CD4-positive, alpha-beta T cell (primary cell): ENCODE measurements around the gene NUDCD3. TPM values are rescaled to one million over a fixed set of nuclear protein-coding genes. Genes with fewer than 3 reads are reported as not detected.

Experiments used
- ATAC-seq: fragments of 200-7000 bp; cut with Tn5 transposase; one replicate; pipeline ENCODE4 v1.10.0; 2022; ENCODE audit warnings: mild to moderate bottlenecking; ENCODE audit not compliant: poor library complexity
- CTCF ChIA-PET: fragments of 350-600 bp; sonication (Branson Sonifier 250); formaldehyde crosslinking; loops from one replicate; lab custom pipeline; 2021; ENCODE audit warnings: antibody characterized with exemption, inconsistent platforms; lab: Charles Lee
- POLR2A ChIA-PET: fragments of 350-600 bp; sonication (Branson Sonifier 250); formaldehyde crosslinking; loops from one replicate; lab custom pipeline; 2021; ENCODE audit warnings: antibody characterized with exemption, inconsistent platforms; lab: Charles Lee
- DNase-seq, 14 experiments: peaks; one replicate each; pipeline ENCODE4 v3.0.0-alpha.2; 2013 to 2020; ENCODE audit warnings: mixed read lengths in 2 of 14
- H3K27ac ChIP-seq, 2 donors: one replicate each; pipeline versions ENCODE4 v1.5.1 to v1.7.0; 2013; ENCODE audit warnings: low read length in 2 of 2, low read depth in 1 of 2, mild to moderate bottlenecking in 1 of 2
- H3K27me3 ChIP-seq, 2 experiments: 1 replicate in 1 of 2; 2 replicates in 1 of 2; pipeline versions ENCODE4 v1.6.1 to v1.7.0; 2013; ENCODE audit warnings: low read length in 2 of 2, control low read depth in 1 of 2, mild to moderate bottlenecking in 1 of 2, moderate library complexity in 1 of 2; ENCODE audit not compliant: insufficient read depth in 2 of 2, control insufficient read depth in 1 of 2
- H3K36me3 ChIP-seq: one replicate; pipeline ENCODE4 v1.6.1; 2013; ENCODE audit warnings: low read length, control low read depth; ENCODE audit not compliant: insufficient read depth
- H3K4me1 ChIP-seq: one replicate; pipeline ENCODE4 v1.6.1; 2013; ENCODE audit warnings: low read length, control low read depth; ENCODE audit not compliant: insufficient read depth
- H3K4me3 ChIP-seq: one replicate; pipeline ENCODE4 v1.5.1; 2013; ENCODE audit warnings: mild to moderate bottlenecking, low read length, moderate library complexity
- H3K9me3 ChIP-seq, 2 experiments: 1 replicate in 1 of 2; 2 replicates in 1 of 2; pipeline versions ENCODE4 v1.6.1 to v1.7.0; 2013; ENCODE audit warnings: low read length in 2 of 2, mild to moderate bottlenecking in 2 of 2, control low read depth in 1 of 2, moderate library complexity in 1 of 2; ENCODE audit not compliant: control insufficient read depth in 1 of 2, insufficient read depth in 1 of 2
- H3K27ac Mint-ChIP-seq: one replicate; pipeline ENCODE4 v1.8.0; 2020; ENCODE audit warnings: mixed read lengths
- H3K27me3 Mint-ChIP-seq: one replicate; pipeline ENCODE4 v1.8.0; 2021; ENCODE audit warnings: mixed read lengths
- H3K36me3 Mint-ChIP-seq: one replicate; pipeline ENCODE4 v1.8.0; 2021; ENCODE audit warnings: low read depth, mixed read lengths
- H3K4me1 Mint-ChIP-seq: one replicate; pipeline ENCODE4 v1.8.0; 2021; ENCODE audit warnings: low read depth, mixed read lengths
- H3K4me3 Mint-ChIP-seq: one replicate; pipeline ENCODE4 v1.8.0; 2020; ENCODE audit warnings: mild to moderate bottlenecking, mixed read lengths
- H3K9me3 Mint-ChIP-seq: one replicate; pipeline ENCODE4 v1.8.0; 2020; ENCODE audit warnings: mixed read lengths
- intact Hi-C, 2 experiments: fragments of 100-400 bp; cut with DNase I in 1 of 2; cut with micrococcal nuclease in 1 of 2; formaldehyde crosslinking; loops; one replicate each; pipeline versions ENCODE4 v1.15.1 to v1.9.0; 2023 to 2025; cut with DNase I, micrococcal nuclease
- total RNA-seq, 174 experiments: library from RNA in 2 of 174; stranded (reverse) in 2 of 174; gene quantifications; one replicate each; pipeline ENCODE4 v1.2.3 and lab custom pipeline; 2021 to 2026
- TF ChIP-seq, protein P1 (sequence below): fragments of 200-600 bp; IDR thresholded peaks from one replicate; pipeline ENCODE4 v1.8.0; 2022; ENCODE audit warnings: antibody characterized with exemption, mild to moderate bottlenecking

The NUDCD3 gene
- total RNA-seq, 2 experiments from 2014 or later = 56.6 to 60.6 TPM

DNA sequence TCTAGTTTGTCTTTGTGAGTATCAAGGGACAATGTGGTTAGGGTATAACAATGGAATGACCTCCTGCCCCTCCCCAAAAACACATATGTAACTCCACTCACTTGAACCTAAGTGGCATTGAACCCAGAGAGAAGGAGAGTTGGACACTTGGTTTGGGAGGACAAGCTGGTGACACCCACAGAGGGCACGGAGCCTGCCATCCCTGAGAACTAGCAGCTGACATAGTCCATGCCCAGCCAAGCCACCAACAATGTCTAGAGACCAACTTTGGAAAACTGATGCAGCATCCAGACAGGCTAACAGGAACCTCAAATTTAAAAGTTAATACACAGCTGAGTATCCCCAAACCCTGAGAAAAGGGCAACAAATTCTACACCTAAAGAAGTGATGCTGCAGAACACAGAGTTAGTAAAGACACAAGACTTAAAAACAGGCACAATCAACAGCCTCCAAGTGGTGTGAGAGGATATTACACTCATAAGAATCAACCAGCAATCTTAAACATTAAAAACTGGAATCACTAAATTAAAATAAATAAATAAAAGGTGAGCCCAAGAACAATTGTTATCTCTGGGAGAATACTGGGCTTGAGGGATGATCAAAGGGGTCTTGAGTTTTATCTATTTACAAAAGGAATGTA, 27.2 kb downstream of the NUDCD3 start:
- H3K36me3 ChIP-seq = peaks cover 38% of the 10 kb centered on the region
- Mint-ChIP-seq H3K4me1 (peaks cover 84% of the 10 kb centered on the region), H3K36me3 (peaks cover 76% of the 10 kb centered on the region), H3K4me3 (no peak overlapping the region), H3K9me3 (no peaks in the 10 kb centered on the region), H3K27ac (peak overlapping the region; percentile 50), H3K27me3 (no peaks in the 10 kb centered on the region)
- ChIA-PET POLR2A (interaction anchor here (0.6 to 3.4 kb wide), 2 partner anchors 10 to 27 kb away, joined by 3 to 52 read pairs; partner anchors contain the start of gene NUDCD3), CTCF (no interaction called here)
- intact Hi-C loops = loop anchor here in 1 of 2 experiments (5.0 kb wide), 1 partner anchor 221 kb away; no protein-coding TSS in a partner anchor
- H3K27me3 ChIP-seq = no peaks in the 10 kb centered on the region
- no peak overlapping the region for H3K27ac ChIP-seq
- TF ChIP-seq, protein P1, sequence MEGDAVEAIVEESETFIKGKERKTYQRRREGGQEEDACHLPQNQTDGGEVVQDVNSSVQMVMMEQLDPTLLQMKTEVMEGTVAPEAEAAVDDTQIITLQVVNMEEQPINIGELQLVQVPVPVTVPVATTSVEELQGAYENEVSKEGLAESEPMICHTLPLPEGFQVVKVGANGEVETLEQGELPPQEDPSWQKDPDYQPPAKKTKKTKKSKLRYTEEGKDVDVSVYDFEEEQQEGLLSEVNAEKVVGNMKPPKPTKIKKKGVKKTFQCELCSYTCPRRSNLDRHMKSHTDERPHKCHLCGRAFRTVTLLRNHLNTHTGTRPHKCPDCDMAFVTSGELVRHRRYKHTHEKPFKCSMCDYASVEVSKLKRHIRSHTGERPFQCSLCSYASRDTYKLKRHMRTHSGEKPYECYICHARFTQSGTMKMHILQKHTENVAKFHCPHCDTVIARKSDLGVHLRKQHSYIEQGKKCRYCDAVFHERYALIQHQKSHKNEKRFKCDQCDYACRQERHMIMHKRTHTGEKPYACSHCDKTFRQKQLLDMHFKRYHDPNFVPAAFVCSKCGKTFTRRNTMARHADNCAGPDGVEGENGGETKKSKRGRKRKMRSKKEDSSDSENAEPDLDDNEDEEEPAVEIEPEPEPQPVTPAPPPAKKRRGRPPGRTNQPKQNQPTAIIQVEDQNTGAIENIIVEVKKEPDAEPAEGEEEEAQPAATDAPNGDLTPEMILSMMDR = peak; percentile 28
- no peak for ATAC-seq
- peaks cover 45% of the 10 kb centered on the region for H3K4me1 ChIP-seq
- peak in 2 of 14 experiments; percentile 25 to 28 for DNase-seq
- H3K4me3 ChIP-seq = no peak overlapping the region
- H3K9me3 ChIP-seq = no peaks in the 10 kb centered on the region

DNA sequence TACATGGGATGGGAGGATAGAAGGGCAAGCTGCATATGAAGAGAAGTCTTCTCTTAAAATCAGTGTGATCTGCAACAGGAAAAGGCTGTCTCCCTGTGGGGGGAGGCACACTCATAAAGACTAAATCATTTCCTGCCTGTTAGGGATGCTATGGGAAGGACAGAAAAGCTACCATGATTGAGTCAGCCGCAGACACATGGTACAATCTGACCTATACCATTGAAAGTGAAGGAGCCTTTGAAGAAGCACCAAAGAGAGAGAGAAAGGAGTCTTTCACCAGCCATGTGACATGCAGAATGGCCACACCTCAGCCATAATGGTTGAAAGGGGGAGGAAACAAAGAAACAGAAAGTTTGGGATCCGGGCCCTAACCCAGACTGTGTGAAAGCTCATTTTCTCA, 29.1 kb downstream of the NUDCD3 start:
- Mint-ChIP-seq H3K36me3 (peaks cover 68% of the 10 kb centered on the region), H3K9me3 (no peaks in the 10 kb centered on the region), H3K4me1 (peaks cover 84% of the 10 kb centered on the region), H3K27me3 (no peaks in the 10 kb centered on the region), H3K27ac (peak overlapping the region; percentile 71), H3K4me3 (peak overlapping the region; percentile 57)
- intact Hi-C loops = loop anchor here in 1 of 2 experiments (2.0 to 5.0 kb wide), 2 partner anchors 15 to 219 kb away; no protein-coding TSS in a partner anchor
- ChIA-PET POLR2A (interaction anchor here (0.6 to 3.4 kb wide), 3 partner anchors 23 to 560 kb away, joined by 3 to 52 read pairs (median 4); partner anchors contain the start of gene NUDCD3), CTCF (interaction anchor here (0.6 to 1.6 kb wide), 4 partner anchors 10 to 29 kb away, joined by 3 to 6 read pairs (median 3); partner anchors contain the start of gene NUDCD3)
- H3K9me3 ChIP-seq = no peaks in the 10 kb centered on the region
- ATAC-seq = peak; percentile 47
- H3K27me3 ChIP-seq = no peaks in the 10 kb centered on the region
- H3K36me3 ChIP-seq = peaks cover 24% of the 10 kb centered on the region
- no peak overlapping the region for H3K4me3 ChIP-seq
- peak in 5 of 14 experiments; percentile 33 to 59 (median 51) for DNase-seq
- peak overlapping the region; percentile 12 to 23 for H3K27ac ChIP-seq
- H3K4me1 ChIP-seq = peaks cover 41% of the 10 kb centered on the region
- TF ChIP-seq, protein P1 = no peak

DNA sequence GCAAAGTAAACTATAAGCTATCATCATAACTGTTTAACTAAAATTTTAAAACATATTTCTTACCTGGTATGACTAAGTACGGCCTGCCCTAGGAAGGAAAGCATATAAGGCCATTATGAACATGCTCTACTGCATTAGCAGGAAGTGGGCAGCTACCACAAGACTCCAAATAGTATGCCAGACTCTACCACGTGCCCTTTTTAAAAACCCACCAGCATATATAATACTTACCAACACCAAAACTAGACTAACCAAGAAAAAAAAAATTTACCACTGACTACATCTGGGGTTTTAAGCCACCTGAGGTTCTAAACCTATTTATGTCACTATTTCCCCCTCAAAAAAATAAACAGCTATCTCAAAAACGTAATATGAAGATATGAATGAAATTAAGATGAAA, 30.1 kb downstream of the NUDCD3 start:
- Mint-ChIP-seq H3K9me3 (no peaks in the 10 kb centered on the region), H3K4me1 (peaks cover 85% of the 10 kb centered on the region), H3K27ac (peak overlapping the region; percentile 71), H3K36me3 (peaks cover 65% of the 10 kb centered on the region), H3K27me3 (no peaks in the 10 kb centered on the region), H3K4me3 (peak overlapping the region; percentile 57)
- ChIA-PET POLR2A (interaction anchor here (0.6 to 3.4 kb wide), 4 partner anchors 24 to 424 kb away, joined by 3 to 52 read pairs (median 4); partner anchors contain the start of gene NUDCD3), CTCF (interaction anchor here (1.0 to 1.6 kb wide), 3 partner anchors 13 to 45 kb away, joined by 3 to 6 read pairs (median 3); partner anchors contain the start of gene NUDCD3)
- intact Hi-C loops = loop anchor here in 1 of 2 experiments (2.0 to 5.0 kb wide), 2 partner anchors 16 to 218 kb away; no protein-coding TSS in a partner anchor
- Histone ChIP-seq H3K36me3 (peaks cover 17% of the 10 kb centered on the region), H3K27ac (peak overlapping the region in 1 of 2 donors; percentile 12), H3K27me3 (no peaks in the 10 kb centered on the region), H3K9me3 (no peaks in the 10 kb centered on the region), H3K4me1 (peaks cover 37% of the 10 kb centered on the region), H3K4me3 (no peak overlapping the region)
- DNase-seq (peak in 12 of 14 experiments; percentile 10 to 90 (median 40)), ATAC-seq (peak; percentile 95)
- TF ChIP-seq, protein P1 = no peak
